Sigmoid colon (tissue), 4 donors: ENCODE data around the gene FAM149B1.

Source experiments
- CTCF ChIP-seq, 4 experiments: fragments of 450-650 bp in 3 of 4; fragments of 200-600 bp in 1 of 4; IDR thresholded peaks; one replicate each; pipeline ENCODE4 v1.5.1; 2016 to 2019; ENCODE audit warnings: antibody characterized with exemption in 4 of 4, mild to moderate bottlenecking in 3 of 4, moderate library complexity in 2 of 4
- EP300 ChIP-seq, 4 donors: sonication (generic); formaldehyde crosslinking; IDR thresholded peaks; one replicate each; pipeline ENCODE4 v1.6.1; 2017; ENCODE audit warnings: antibody characterized with exemption in 4 of 4
- POLR2A ChIP-seq, 2 donors: fragments of 450-650 bp; IDR thresholded peaks; one replicate each; pipeline ENCODE4 v1.6.1; 2016; ENCODE audit warnings: antibody characterized with exemption in 2 of 2, mild to moderate bottlenecking in 2 of 2, moderate library complexity in 2 of 2
- POLR2AphosphoS5 ChIP-seq, 4 donors: sonication (generic); formaldehyde crosslinking; IDR thresholded peaks; one replicate each; pipeline ENCODE4 v1.6.1; 2017; ENCODE audit warnings: antibody characterized with exemption in 4 of 4

DNA sequence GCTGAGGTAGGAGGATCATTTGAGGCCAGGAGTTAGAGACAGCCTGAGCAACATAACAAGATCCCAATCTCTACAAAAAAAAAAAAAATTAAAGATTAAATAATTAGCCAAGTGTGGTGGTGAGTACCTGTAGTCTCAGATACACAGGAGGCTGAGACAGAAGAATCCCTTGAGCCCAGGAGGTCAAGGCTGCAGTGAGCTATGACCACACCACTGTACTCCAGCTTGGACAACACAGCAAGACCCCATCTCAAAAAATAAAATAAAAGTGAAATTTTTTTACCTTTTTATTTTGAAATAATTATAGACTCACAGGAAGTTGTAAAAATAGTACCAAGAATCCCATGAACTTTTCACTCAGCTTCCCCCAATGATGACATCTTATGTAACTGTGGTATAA, 4.9 kb downstream of the FAM149B1 start:
- TF ChIP-seq CTCF (IDR thresholded peaks at IDR 0.05) (no peak), POLR2A (IDR thresholded peaks at IDR 0.05) (no peak), POLR2AphosphoS5 (IDR thresholded peaks at IDR 0.05) (no peak), EP300 (IDR thresholded peaks at IDR 0.05) (no peak)
